ENCODE measurements around the gene HFE.

DNA sequence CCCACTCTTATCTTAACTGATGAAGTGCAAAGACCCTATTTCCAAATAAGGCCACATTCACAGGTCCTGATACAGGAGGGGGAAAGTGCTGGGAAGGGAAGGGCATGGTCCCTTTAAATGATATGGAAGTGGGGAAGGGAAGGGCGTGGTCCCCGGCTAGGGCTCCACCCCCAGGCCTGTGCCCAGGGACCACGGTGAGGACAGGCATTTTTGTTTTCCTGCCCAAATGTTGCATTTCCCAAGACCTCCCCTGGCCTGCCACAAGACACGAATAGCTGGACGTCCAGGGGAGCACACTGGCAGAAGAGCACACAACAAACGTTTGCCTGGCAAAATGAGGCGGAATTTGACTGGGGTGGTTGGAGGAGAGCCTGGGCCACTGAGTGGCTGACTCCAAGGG, 16.1 kb upstream of the HFE start:
- TF ChIP-seq, protein P1, sequence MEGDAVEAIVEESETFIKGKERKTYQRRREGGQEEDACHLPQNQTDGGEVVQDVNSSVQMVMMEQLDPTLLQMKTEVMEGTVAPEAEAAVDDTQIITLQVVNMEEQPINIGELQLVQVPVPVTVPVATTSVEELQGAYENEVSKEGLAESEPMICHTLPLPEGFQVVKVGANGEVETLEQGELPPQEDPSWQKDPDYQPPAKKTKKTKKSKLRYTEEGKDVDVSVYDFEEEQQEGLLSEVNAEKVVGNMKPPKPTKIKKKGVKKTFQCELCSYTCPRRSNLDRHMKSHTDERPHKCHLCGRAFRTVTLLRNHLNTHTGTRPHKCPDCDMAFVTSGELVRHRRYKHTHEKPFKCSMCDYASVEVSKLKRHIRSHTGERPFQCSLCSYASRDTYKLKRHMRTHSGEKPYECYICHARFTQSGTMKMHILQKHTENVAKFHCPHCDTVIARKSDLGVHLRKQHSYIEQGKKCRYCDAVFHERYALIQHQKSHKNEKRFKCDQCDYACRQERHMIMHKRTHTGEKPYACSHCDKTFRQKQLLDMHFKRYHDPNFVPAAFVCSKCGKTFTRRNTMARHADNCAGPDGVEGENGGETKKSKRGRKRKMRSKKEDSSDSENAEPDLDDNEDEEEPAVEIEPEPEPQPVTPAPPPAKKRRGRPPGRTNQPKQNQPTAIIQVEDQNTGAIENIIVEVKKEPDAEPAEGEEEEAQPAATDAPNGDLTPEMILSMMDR (IDR thresholded peaks at IDR 0.05; ENCODE audit: poor library complexity, severe bottlenecking) = no peak
- TF ChIP-seq, protein P2, sequence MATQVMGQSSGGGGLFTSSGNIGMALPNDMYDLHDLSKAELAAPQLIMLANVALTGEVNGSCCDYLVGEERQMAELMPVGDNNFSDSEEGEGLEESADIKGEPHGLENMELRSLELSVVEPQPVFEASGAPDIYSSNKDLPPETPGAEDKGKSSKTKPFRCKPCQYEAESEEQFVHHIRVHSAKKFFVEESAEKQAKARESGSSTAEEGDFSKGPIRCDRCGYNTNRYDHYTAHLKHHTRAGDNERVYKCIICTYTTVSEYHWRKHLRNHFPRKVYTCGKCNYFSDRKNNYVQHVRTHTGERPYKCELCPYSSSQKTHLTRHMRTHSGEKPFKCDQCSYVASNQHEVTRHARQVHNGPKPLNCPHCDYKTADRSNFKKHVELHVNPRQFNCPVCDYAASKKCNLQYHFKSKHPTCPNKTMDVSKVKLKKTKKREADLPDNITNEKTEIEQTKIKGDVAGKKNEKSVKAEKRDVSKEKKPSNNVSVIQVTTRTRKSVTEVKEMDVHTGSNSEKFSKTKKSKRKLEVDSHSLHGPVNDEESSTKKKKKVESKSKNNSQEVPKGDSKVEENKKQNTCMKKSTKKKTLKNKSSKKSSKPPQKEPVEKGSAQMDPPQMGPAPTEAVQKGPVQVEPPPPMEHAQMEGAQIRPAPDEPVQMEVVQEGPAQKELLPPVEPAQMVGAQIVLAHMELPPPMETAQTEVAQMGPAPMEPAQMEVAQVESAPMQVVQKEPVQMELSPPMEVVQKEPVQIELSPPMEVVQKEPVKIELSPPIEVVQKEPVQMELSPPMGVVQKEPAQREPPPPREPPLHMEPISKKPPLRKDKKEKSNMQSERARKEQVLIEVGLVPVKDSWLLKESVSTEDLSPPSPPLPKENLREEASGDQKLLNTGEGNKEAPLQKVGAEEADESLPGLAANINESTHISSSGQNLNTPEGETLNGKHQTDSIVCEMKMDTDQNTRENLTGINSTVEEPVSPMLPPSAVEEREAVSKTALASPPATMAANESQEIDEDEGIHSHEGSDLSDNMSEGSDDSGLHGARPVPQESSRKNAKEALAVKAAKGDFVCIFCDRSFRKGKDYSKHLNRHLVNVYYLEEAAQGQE (IDR thresholded peaks at IDR 0.05; ENCODE audit: borderline replicate concordance) = no peak
